ENCODE results near the gene ABHD3. TPM values are rescaled to one million over a fixed set of nuclear protein-coding genes. Genes with fewer than 3 reads are reported as not detected.
"Not testable (repeated sequence)": the region's sequence is repeated elsewhere in the genome, so short reads cannot be mapped to it uniquely, and the experiment has no call there.

ABHD3 gene
- total and polyA plus RNA-seq, 5 donors from 2014 or later: 37.7 to 57.1 (median 46.3) TPM

GRCh38 chr18:21682371-21683051 lies 22.1 kb downstream of the ABHD3 start:
- peak overlapping the region; percentile 86 for H3K27ac ChIP-seq (ENCODE audit: insufficient read depth, low read length, poor library complexity, severe bottlenecking)
- no peaks in the 10 kb centered on the region for H3K9me3 ChIP-seq (ENCODE audit: control insufficient read depth in 2 of 2, low read length in 2 of 2)
- Mint-ChIP-seq H3K36me3 (peaks cover 3% of the 10 kb centered on the region), H3K9me3 (no peaks in the 10 kb centered on the region), H3K27ac (no peak overlapping the region), H3K27me3 (no peaks in the 10 kb centered on the region), H3K4me1 (peaks cover 13 to 29% (median 19%) of the 10 kb centered on the region in 4 donors), H3K4me3 (no peak overlapping the region)
- H3K4me1 ChIP-seq (ENCODE audit: control insufficient read depth, insufficient read depth, low read length, poor library complexity, severe bottlenecking): peaks cover 20% of the 10 kb centered on the region
- DNase-seq (peak in 2 of 3 donors; percentile 58 to 89), ATAC-seq (ENCODE audit: low read depth in 2 of 2) (peak; percentile 79 to 81)
- peak overlapping the region; percentile 86 for H3K4me3 ChIP-seq (ENCODE audit: low read depth, low read length)
- peaks cover 12% of the 10 kb centered on the region for H3K36me3 ChIP-seq (ENCODE audit: control insufficient read depth, insufficient read depth, low read length)
- H3K27me3 ChIP-seq (ENCODE audit: control insufficient read depth, insufficient read depth, low read length): no peaks in the 10 kb centered on the region

DNA sequence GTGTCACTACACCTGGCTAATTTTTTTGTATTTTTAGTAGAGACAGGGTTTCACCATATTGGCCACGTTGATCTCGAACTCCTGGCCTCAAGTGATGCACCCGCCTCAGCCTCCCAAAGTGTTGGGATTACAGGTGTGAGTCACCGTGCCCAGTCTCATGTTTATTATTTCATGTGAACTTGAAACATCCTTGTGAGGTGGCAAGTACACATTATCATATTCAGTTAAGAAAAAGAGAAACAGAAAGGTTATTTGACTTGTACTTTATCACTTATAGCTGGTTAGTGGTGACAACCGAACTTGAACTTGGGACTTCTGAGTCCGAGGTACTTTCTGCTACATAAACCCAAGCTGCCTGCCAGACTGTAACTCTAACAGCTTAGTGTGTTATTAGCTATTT lies 24.4 kb downstream of the ABHD3 start:
- no peak overlapping the region for H3K4me3 Mint-ChIP-seq
- no peak for DNase-seq
- no peak overlapping the region for H3K27ac Mint-ChIP-seq
- no peaks in the 10 kb centered on the region for H3K27me3 Mint-ChIP-seq
- H3K9me3 Mint-ChIP-seq: no peaks in the 10 kb centered on the region
- Histone ChIP-seq H3K27ac (ENCODE audit: insufficient read depth, low read length, poor library complexity, severe bottlenecking) (no peak overlapping the region), H3K9me3 (ENCODE audit: control insufficient read depth in 2 of 2, low read length in 2 of 2) (no peaks in the 10 kb centered on the region), H3K27me3 (ENCODE audit: control insufficient read depth, insufficient read depth, low read length) (no peaks in the 10 kb centered on the region), H3K4me3 (ENCODE audit: low read depth, low read length) (no peak overlapping the region), H3K36me3 (ENCODE audit: control insufficient read depth, insufficient read depth, low read length) (peaks cover 5% of the 10 kb centered on the region), H3K4me1 (ENCODE audit: control insufficient read depth, insufficient read depth, low read length, poor library complexity, severe bottlenecking) (peaks cover 20% of the 10 kb centered on the region)
- peaks cover 7% of the 10 kb centered on the region for H3K36me3 Mint-ChIP-seq
- no peak for ATAC-seq (ENCODE audit: low read depth in 2 of 2)
- peaks cover 13 to 21% (median 16%) of the 10 kb centered on the region in 4 donors for H3K4me1 Mint-ChIP-seq

DNA sequence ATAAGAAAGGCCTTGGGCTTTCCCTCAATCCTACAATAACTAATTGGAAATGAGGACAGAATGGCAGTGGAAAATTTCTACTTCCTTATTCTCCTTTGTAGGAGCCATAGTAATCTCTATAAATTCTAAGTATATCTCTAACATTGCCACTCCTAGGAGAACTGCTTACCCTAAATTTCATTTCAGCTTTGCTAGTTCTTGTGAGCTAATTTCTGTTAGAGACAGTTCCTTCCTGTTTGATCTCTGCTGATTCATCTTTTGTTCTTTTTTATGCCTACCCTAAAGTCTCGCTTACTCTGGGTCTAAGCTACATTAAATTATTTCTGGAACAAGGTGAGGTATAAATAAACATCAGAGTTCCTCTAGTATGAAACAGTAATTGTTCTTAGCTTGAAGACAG lies 25.7 kb downstream of the ABHD3 start:
- no peaks in the 10 kb centered on the region for H3K9me3 Mint-ChIP-seq
- Histone ChIP-seq H3K36me3 (ENCODE audit: control insufficient read depth, insufficient read depth, low read length) (peaks cover 5% of the 10 kb centered on the region), H3K27me3 (ENCODE audit: control insufficient read depth, insufficient read depth, low read length) (no peaks in the 10 kb centered on the region), H3K4me3 (ENCODE audit: low read depth, low read length) (no peak overlapping the region), H3K9me3 (ENCODE audit: control insufficient read depth in 2 of 2, low read length in 2 of 2) (no peaks in the 10 kb centered on the region), H3K4me1 (ENCODE audit: control insufficient read depth, insufficient read depth, low read length, poor library complexity, severe bottlenecking) (peaks cover 17% of the 10 kb centered on the region), H3K27ac (ENCODE audit: insufficient read depth, low read length, poor library complexity, severe bottlenecking) (no peak overlapping the region)
- no peaks in the 10 kb centered on the region for H3K27me3 Mint-ChIP-seq
- H3K4me1 Mint-ChIP-seq: peaks cover 6 to 13% (median 10%) of the 10 kb centered on the region in 4 donors
- peaks cover 6% of the 10 kb centered on the region for H3K36me3 Mint-ChIP-seq
- ATAC-seq (ENCODE audit: low read depth in 2 of 2) (no peak), DNase-seq (no peak)
- H3K27ac Mint-ChIP-seq: no peak overlapping the region
- no peak overlapping the region for H3K4me3 Mint-ChIP-seq

DNA sequence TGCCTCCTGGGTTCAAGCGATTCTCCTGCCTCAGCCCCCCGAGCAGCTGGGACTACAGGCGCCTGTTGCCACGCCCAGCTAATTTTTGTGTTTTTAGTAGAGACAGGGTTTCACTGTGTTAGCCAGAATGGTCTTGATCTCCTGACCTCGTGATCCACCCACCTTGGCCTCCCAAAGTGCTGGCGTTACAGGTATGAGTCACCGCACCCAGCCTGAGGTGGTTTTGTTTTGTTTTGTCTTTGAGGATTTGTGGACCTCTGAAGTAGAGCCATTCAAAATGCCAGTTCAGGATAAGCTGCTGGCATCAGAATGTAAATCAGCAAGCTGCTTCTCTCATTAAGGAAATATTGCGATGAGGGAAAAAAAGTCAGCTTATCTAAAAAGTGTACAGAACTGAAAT lies 29.2 kb downstream of the ABHD3 start:
- not testable (repeated sequence) for H3K4me1 ChIP-seq (ENCODE audit: control insufficient read depth, insufficient read depth, low read length, poor library complexity, severe bottlenecking); H3K4me3 Mint-ChIP-seq; H3K4me3 ChIP-seq (ENCODE audit: low read depth, low read length); H3K27me3 ChIP-seq (ENCODE audit: control insufficient read depth, insufficient read depth, low read length); H3K36me3 Mint-ChIP-seq; H3K9me3 Mint-ChIP-seq; H3K27ac Mint-ChIP-seq; H3K27me3 Mint-ChIP-seq; ATAC-seq (ENCODE audit: low read depth in 2 of 2); H3K9me3 ChIP-seq (ENCODE audit: control insufficient read depth in 2 of 2, low read length in 2 of 2); H3K27ac ChIP-seq (ENCODE audit: insufficient read depth, low read length, poor library complexity, severe bottlenecking)
- peaks cover 10% of the 10 kb centered on the region for H3K36me3 ChIP-seq (ENCODE audit: control insufficient read depth, insufficient read depth, low read length)
- peak in 1 of 3 donors; percentile 15 for DNase-seq
- peaks cover 6 to 14% (median 12%) of the 10 kb centered on the region in 4 donors for H3K4me1 Mint-ChIP-seq

DNA sequence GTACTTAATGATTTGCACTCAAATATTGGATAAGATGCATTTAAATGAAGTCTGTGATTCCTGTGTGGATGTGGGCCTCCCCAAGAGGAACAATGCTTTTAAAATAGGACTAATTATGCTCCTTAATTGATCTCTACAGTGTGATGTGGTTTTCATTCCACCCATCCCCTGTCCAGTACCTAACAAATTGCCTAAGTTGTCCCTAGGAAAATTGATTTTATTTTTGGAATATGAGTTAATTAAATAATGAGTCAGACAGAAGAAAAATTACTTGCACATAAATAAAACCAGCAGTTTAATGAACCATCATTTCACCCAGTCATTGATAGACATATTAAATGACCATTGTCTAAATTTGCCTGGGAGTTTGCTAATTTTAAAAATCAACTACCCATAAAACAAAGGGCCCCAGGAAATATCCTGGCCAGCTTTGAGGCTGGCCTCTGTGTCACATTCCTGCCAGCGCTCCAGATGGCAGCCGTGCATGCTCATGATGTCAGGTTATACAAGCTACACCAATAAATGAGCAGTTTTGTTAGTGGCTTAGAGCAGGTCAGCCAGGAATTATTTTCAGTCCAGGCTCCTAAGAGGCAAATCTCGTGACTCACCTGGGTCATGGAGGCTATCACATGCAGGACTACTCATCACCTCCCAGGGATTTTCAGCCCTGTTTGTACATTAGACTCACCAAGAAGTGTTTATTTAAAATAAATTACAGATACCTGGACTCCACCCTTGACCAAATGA lies 31.9 kb downstream of the ABHD3 start:
- Mint-ChIP-seq H3K4me1 (peaks cover 6 to 14% (median 14%) of the 10 kb centered on the region in 4 donors), H3K27me3 (no peaks in the 10 kb centered on the region), H3K27ac (no peak overlapping the region), H3K4me3 (no peak overlapping the region), H3K36me3 (peaks cover 14% of the 10 kb centered on the region), H3K9me3 (no peaks in the 10 kb centered on the region)
- DNase-seq (no peak), ATAC-seq (ENCODE audit: low read depth in 2 of 2) (no peak)
- Histone ChIP-seq H3K27ac (ENCODE audit: insufficient read depth, low read length, poor library complexity, severe bottlenecking) (no peak overlapping the region), H3K4me1 (ENCODE audit: control insufficient read depth, insufficient read depth, low read length, poor library complexity, severe bottlenecking) (no peaks in the 10 kb centered on the region), H3K36me3 (ENCODE audit: control insufficient read depth, insufficient read depth, low read length) (peaks cover 10% of the 10 kb centered on the region), H3K4me3 (ENCODE audit: low read depth, low read length) (no peak overlapping the region), H3K9me3 (ENCODE audit: control insufficient read depth in 2 of 2, low read length in 2 of 2) (no peaks in the 10 kb centered on the region), H3K27me3 (ENCODE audit: control insufficient read depth, insufficient read depth, low read length) (no peaks in the 10 kb centered on the region)

- DNase-seq (no peak), ATAC-seq (ENCODE audit: low read depth in 2 of 2) (no peak)
- Histone ChIP-seq H3K9me3 (ENCODE audit: control insufficient read depth in 2 of 2, low read length in 2 of 2) (no peaks in the 10 kb centered on the region), H3K36me3 (ENCODE audit: control insufficient read depth, insufficient read depth, low read length) (peaks cover 10% of the 10 kb centered on the region), H3K27me3 (ENCODE audit: control insufficient read depth, insufficient read depth, low read length) (no peaks in the 10 kb centered on the region), H3K4me1 (ENCODE audit: control insufficient read depth, insufficient read depth, low read length, poor library complexity, severe bottlenecking) (no peaks in the 10 kb centered on the region), H3K4me3 (ENCODE audit: low read depth, low read length) (no peak overlapping the region), H3K27ac (ENCODE audit: insufficient read depth, low read length, poor library complexity, severe bottlenecking) (no peak overlapping the region)
- Mint-ChIP-seq H3K27me3 (no peaks in the 10 kb centered on the region), H3K4me1 (peaks cover 5 to 14% (median 10%) of the 10 kb centered on the region in 4 donors), H3K36me3 (peaks cover 11% of the 10 kb centered on the region), H3K4me3 (no peak overlapping the region), H3K27ac (peak overlapping the region in 2 of 3 donors; percentile 11 to 70), H3K9me3 (no peaks in the 10 kb centered on the region)
Measured at GRCh38 chr18:21669736-21670285, 34.8 kb downstream of the ABHD3 start.

DNA sequence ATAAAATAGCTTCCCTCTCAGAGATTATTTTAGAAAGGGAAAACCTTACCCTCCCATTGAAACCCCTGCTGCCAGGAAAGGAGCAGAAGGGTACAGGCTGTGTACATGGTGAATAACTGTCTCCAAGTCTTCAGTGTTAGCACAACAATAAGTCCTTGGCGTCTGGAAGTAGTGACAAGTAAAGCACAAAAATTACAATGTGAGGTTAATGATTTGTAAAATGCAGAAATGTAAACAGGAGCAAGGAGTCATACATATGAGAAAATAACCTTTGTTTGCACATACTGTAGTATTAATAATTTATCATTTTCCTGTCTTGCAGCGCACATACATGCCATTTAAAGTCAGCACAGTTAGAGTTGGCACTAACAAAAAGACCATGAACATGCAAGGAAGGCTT lies 40.5 kb downstream of the ABHD3 start:
- Histone ChIP-seq H3K36me3 (ENCODE audit: control insufficient read depth, insufficient read depth, low read length) (peaks cover 26% of the 10 kb centered on the region), H3K27ac (ENCODE audit: insufficient read depth, low read length, poor library complexity, severe bottlenecking) (no peak overlapping the region), H3K4me1 (ENCODE audit: control insufficient read depth, insufficient read depth, low read length, poor library complexity, severe bottlenecking) (no peaks in the 10 kb centered on the region), H3K27me3 (ENCODE audit: control insufficient read depth, insufficient read depth, low read length) (no peaks in the 10 kb centered on the region), H3K4me3 (ENCODE audit: low read depth, low read length) (no peak overlapping the region), H3K9me3 (ENCODE audit: control insufficient read depth in 2 of 2, low read length in 2 of 2) (no peaks in the 10 kb centered on the region)
- DNase-seq: no peak
- Mint-ChIP-seq H3K4me1 (peaks cover under 1 to 10% (median 5%) of the 10 kb centered on the region in 4 donors), H3K27ac (peak overlapping the region; percentile 29 to 62 (median 54)), H3K9me3 (no peaks in the 10 kb centered on the region), H3K36me3 (peaks cover 7% of the 10 kb centered on the region), H3K27me3 (no peaks in the 10 kb centered on the region), H3K4me3 (no peak overlapping the region)
- ATAC-seq (ENCODE audit: low read depth in 2 of 2): no peak

Data from CD4-positive, CD25-positive, alpha-beta regulatory T cell (primary cell).